Mesodermal cell (in vitro differentiated cells): Measurements from ENCODE around the gene EXOC5.

Experiments used
- H3K27ac ChIP-seq: 2 replicates; pipeline ENCODE4 v1.7.0; 2013; ENCODE audit warnings: mild to moderate bottlenecking, low read depth, low read length, moderate library complexity; ENCODE audit not compliant: severe bottlenecking
- H3K36me3 ChIP-seq: 2 replicates; pipeline ENCODE4 v1.7.1; 2013; ENCODE audit warnings: mild to moderate bottlenecking, low read length, moderate library complexity; ENCODE audit not compliant: control insufficient read depth, insufficient read depth
- H3K4me1 ChIP-seq: one replicate; pipeline ENCODE4 v1.7.1; 2013; ENCODE audit warnings: mild to moderate bottlenecking, low read length; ENCODE audit not compliant: insufficient read depth, control insufficient read depth, poor library complexity, severe bottlenecking
- H3K4me3 ChIP-seq: 2 replicates; pipeline ENCODE4 v1.7.0; 2013; ENCODE audit warnings: low read length, control low read depth, mild to moderate bottlenecking; ENCODE audit not compliant: insufficient read depth, poor library complexity, severe bottlenecking; ENCODE audit errors: extremely low read depth
- H3K9me3 ChIP-seq: 2 replicates; pipeline ENCODE4 v1.7.1; 2013; ENCODE audit warnings: mild to moderate bottlenecking, low read length, moderate library complexity; ENCODE audit not compliant: control insufficient read depth
- WGBS, 2 experiments: methylation state at CpG; one replicate each; pipeline ENCODE4 v1.1.5; 2013; ENCODE audit warnings: missing lambda C conversion rate in 2 of 2; ENCODE audit not compliant: insufficient coverage in 2 of 2; 5-methylcytosine and 5-hydroxymethylcytosine counted together

EXOC5 gene

GRCh38 chr14:57169901-57170300 lies 98.8 kb downstream of the EXOC5 start:
- Histone ChIP-seq H3K4me1 (no peaks in the 10 kb centered on the region), H3K4me3 (no peak overlapping the region), H3K27ac (no peak overlapping the region), H3K36me3 (no peaks in the 10 kb centered on the region), H3K9me3 (no peaks in the 10 kb centered on the region)
- 44 to 56% methylated on average over 1 to 2 of the region's 3 CpGs for WGBS, 2 experiments

- WGBS, 2 experiments, result 80% methylated on average over 1 of the region's 2 CpGs; no CpG with 5 or more reads in 1 of the 2 experiments
- Histone ChIP-seq H3K27ac (no peak overlapping the region), H3K4me1 (no peaks in the 10 kb centered on the region), H3K9me3 (no peaks in the 10 kb centered on the region), H3K36me3 (no peaks in the 10 kb centered on the region), H3K4me3 (no peak overlapping the region)
These were observed 100.5 kb downstream of the EXOC5 start for GRCh38 chr14:57168138-57168679.

DNA sequence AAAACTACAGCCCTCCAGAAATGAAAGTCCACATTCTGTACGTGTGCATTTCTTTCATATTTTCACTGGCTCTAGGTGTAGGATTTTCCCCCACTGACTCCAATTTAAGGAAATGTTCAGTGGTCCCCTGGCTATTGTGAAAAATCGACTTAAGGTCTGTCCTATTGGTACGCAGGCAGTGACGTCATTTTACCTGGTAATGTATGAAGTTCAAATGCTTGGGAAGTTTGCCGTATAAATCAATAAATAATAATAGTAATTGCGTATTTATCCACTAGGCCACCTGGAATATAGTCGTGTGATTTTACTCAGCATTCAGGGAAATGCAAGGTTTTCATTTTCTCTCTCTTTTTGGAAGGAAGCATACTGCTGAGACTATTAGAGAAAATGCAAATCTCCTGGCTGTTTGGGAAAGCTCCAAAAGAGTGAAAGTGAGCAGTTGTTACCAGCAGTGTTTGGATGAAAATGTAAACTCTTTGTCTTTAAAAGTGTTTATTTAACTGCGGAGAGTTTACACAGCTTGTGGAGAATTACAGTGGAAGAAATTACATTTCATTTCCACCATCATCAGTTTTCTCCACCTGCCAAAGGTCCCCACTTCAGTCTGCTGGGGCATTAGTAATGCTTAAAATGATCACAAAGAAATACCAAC lies 107.0 kb downstream of the EXOC5 start:
- whole genome bisulfite sequencing, 2 experiments, result 44 to 78% methylated on average over 2 to 3 of the region's 8 CpGs
- Histone ChIP-seq H3K9me3 (no peaks in the 10 kb centered on the region), H3K36me3 (no peaks in the 10 kb centered on the region), H3K27ac (no peak overlapping the region), H3K4me3 (no peak overlapping the region), H3K4me1 (no peaks in the 10 kb centered on the region)

GRCh38 chr14:57160333-57160732 lies 108.4 kb downstream of the EXOC5 start:
- Histone ChIP-seq H3K27ac (no peak overlapping the region), H3K9me3 (no peaks in the 10 kb centered on the region), H3K4me1 (no peaks in the 10 kb centered on the region), H3K4me3 (no peak overlapping the region), H3K36me3 (no peaks in the 10 kb centered on the region)
- 77 to 86% methylated on average over 4 to 5 of the region's 6 CpGs for WGBS, 2 experiments

GRCh38 chr14:57153286-57153685 lies 115.4 kb downstream of the EXOC5 start:
- no peak overlapping the region for H3K27ac ChIP-seq
- no peaks in the 10 kb centered on the region for H3K4me1 ChIP-seq
- no peak overlapping the region for H3K4me3 ChIP-seq
- H3K9me3 ChIP-seq, result no peaks in the 10 kb centered on the region
- no peaks in the 10 kb centered on the region for H3K36me3 ChIP-seq
- 94 to 96% methylated on average over 3 of the region's 4 CpGs for WGBS, 2 experiments
